NCI-H187 (cell line): Measurements from ENCODE around the gene MTMR2.

Experiments
- DNase-seq, 2 experiments: peaks; one replicate each; lab custom pipeline; 2025; lab: John Stamatoyannopoulos, UW

MTMR2 gene

GRCh38 chr11:95918056-95918455, 5.9 kb downstream of the MTMR2 start:
- no peak for DNase-seq

- DNase-seq = no peak
These were observed 6.5 kb downstream of the MTMR2 start for GRCh38 chr11:95917193-95918036.

GRCh38 chr11:95916049-95916448, 7.9 kb downstream of the MTMR2 start:
- DNase-seq = no peak

- no peak for DNase-seq
These were observed 8.9 kb downstream of the MTMR2 start for GRCh38 chr11:95915051-95915450.

GRCh38 chr11:95913830-95914615, 9.9 kb downstream of the MTMR2 start:
- DNase-seq = no peak

GRCh38 chr11:95912902-95913560, 10.9 kb downstream of the MTMR2 start:
- no peak for DNase-seq

- no peak for DNase-seq
These were observed 12.5 kb downstream of the MTMR2 start for GRCh38 chr11:95911369-95911759.

- no peak for DNase-seq
These were observed 13.1 kb downstream of the MTMR2 start for GRCh38 chr11:95910638-95911368.

- no peak for DNase-seq
These were observed 15.1 kb downstream of the MTMR2 start for GRCh38 chr11:95908826-95909225.

GRCh38 chr11:95907476-95907875, 16.4 kb downstream of the MTMR2 start:
- DNase-seq = no peak

- DNase-seq = no peak
These were observed 19.8 kb downstream of the MTMR2 start for GRCh38 chr11:95904009-95904650.

GRCh38 chr11:95898782-95899181, 25.1 kb downstream of the MTMR2 start:
- DNase-seq = no peak

- no peak for DNase-seq
These were observed 26.2 kb downstream of the MTMR2 start for GRCh38 chr11:95897731-95898130.

GRCh38 chr11:95895815-95896214, 28.1 kb downstream of the MTMR2 start:
- no peak for DNase-seq

- DNase-seq = no peak
These were observed 30.9 kb downstream of the MTMR2 start for GRCh38 chr11:95892892-95893570.

GRCh38 chr11:95892492-95892891, 31.4 kb downstream of the MTMR2 start:
- DNase-seq = no peak

- no peak for DNase-seq
These were observed 32.3 kb downstream of the MTMR2 start for GRCh38 chr11:95891423-95892170.

GRCh38 chr11:95888852-95889251, 35.1 kb downstream of the MTMR2 start:
- no peak for DNase-seq

GRCh38 chr11:95888439-95888838, 35.5 kb downstream of the MTMR2 start:
- DNase-seq = no peak

GRCh38 chr11:95886462-95886861, 37.4 kb downstream of the MTMR2 start:
- no peak for DNase-seq
